ENCODE results near the gene IRX4.

IRX4 gene

DNA sequence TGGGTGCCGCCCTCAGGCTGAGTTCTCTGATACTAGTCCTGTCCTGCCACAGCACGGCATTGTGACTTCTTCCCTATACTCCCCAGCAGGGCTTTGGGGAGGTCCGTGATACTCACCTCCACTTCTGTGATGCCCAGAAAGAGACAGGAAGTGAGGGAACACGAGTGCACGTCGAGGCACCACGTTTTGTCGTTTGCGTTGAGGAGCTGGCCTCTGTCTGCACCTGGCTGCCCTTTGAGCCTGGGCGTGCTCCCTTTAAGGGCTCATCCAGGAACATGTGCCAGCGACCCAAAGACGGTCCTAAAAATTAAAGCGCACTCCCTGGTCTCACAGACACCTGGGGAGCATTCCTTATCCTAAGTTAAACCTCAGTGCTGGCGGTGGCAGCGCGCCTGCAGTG lies 8.7 kb upstream of the IRX4 start:
- DNase-seq (ENCODE audit: low read depth), result no peak

DNA sequence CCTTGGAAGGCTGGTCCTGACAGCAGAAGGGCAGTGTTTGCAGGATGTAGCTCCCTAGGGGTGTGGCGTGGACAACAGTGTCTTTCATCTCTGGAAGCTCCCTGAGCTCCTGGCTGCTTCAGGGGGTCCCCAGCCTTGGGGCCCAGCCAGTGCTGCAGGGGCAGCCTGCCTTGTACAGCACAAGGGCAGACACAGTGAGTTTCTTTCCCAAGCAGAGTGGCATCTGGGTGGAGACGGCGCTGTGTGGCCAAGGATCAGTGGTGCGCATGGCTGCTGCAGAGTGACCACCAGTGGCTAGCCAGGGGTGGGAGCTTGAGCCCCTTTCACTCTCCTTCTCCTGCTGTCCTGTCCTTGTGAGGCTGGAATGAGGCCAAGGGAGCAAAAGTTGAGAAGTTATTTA lies 7.6 kb upstream of the IRX4 start:
- DNase-seq (ENCODE audit: low read depth), result no peak

DNA sequence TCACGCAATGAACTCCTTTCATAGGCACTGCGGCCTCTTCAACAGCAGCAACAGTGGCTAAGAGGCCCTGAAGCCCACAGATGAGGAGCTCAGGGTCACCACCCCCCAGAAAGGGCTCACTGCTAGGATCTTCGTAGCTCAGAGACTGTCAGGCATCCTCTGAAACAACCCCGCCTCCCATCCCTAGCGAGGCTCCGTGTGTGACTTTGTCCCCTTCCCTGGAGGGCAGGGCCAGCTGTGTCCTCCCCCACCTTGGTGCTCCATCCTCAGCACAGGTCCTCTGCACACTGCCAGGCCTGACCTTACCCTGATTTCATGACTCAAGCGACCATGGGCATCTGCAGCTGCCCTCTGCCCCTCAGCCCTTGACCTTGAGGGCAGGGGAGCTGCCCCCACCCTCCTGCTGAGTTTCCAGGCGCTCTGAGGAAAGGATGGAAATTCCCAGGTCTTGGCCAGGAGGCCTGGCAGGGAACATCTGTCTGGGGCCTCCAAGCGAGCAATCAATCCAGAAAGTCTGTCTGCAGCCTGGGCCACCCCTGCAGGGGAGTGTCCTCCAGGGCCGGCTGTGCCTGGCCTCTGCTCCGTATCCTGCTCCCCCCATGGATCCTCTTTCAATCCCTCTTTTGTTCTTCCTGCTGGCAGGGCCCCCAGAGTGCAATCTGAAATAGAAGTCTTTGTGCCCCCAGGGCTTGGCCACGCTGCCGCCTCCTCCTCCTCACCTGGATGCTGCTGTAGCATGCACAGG lies 6.8 kb upstream of the IRX4 start:
- DNase-seq (ENCODE audit: low read depth), result no peak

DNA sequence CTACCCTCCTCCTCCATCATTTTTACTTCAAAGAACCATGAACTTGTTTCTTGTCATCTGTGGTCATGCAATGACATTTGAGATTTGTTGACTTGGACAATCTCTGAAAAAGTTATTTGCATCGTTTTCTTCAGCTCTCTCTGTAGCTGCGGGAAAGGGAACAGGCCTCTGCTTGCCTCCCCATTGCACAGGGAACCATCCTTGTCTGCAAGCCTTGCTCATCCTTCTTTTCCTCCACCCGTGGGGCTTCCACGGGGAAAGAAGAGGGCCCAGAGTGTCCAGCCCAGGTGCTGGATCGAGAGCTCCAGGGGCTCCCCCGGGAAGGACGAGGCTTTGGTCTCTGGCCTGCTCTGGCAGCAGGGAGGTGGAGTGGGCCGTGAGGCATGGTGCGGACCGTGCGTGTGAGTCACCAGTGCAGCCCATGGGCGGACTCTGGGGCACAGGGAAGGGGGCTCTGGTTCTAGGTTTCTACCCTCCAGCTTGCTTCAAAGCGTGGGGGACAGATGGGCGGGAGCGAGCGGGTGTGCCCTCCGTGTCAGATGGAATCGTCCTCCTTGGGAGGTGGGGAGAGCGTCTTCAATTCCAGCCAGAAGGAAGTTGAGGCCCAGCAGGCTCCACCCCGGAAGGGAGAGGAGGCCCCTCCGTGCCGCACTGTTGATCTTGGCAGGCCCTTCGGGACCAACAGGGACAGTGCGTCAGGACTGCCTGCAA lies 6.0 kb upstream of the IRX4 start:
- no peak for DNase-seq (ENCODE audit: low read depth)

DNA sequence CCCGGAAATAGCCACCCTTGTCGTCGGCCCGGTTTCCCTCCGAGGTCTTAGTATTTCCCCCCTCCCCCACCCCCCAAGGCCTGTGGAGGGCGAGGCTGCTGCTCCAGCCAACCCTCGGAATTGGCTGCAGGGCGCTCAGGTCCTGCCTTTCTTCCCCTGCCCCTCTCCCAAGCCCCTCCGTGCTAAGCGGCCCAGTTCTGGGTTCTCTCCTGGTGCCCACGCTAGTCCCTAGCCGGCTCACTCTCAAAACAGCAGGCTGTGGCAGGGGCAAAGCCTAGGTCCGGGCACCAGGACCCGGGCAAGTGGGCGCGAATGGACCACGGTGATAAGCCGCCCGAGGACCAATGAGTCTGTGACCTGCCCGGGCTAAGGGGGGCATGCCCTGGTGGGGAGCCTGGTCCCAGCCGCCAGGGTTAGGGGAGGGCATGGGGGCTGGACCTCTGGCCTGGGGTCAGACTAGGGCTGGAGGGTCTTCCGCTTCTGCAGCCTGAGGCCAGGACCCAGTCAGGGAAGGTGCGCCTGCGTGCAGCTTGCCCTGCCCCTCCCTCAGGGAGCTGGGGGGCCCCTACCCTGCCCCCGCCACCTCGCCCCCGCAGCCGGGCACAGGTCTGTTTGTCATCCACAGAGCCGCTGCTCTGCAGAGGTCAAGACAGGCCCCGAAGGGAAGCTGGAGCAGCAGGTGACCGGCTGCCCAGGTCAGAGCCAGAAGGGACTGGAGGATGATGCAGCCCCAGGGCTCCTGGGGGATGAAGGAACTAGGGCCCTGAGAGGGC lies 5.0 kb upstream of the IRX4 start:
- DNase-seq (ENCODE audit: low read depth), result no peak

DNA sequence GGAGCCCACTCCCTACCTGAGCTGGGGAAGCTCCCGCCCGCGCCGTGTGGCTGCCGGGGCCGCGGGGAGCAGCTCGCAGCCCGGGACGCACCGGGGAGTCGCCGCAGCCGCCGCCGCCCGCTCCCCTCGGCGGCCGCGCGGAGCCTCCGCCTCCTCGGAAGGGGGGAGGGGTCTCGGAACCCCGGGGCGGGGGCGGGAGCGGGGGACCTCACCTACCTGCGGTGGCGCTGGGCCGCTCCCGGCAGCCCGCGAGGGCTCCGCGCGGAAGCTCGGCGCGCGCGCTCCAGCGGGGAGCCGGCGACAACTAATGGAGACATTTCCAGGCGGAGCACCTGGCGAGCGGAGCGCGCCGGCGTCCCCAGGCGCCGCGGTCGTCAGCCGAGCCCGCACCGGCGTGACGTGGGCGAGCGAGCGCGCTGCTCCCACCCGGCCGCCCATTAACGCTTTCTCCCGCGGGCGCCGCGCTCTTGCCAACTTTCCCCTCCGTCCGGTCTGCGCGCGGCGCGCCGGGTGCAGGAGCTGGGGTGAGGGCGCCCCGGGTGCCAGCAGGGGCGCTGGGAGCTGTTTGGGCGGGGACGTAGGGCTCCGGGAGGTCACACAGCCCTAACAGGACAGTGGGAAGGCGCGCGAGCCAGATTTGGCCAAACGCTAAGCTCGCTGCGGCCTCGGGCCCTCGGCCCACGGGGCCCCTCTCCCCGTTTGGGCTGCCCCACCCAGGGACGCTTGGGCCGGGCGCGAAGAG lies 4.3 kb upstream of the IRX4 start:
- DNase-seq (ENCODE audit: low read depth), result no peak

DNA sequence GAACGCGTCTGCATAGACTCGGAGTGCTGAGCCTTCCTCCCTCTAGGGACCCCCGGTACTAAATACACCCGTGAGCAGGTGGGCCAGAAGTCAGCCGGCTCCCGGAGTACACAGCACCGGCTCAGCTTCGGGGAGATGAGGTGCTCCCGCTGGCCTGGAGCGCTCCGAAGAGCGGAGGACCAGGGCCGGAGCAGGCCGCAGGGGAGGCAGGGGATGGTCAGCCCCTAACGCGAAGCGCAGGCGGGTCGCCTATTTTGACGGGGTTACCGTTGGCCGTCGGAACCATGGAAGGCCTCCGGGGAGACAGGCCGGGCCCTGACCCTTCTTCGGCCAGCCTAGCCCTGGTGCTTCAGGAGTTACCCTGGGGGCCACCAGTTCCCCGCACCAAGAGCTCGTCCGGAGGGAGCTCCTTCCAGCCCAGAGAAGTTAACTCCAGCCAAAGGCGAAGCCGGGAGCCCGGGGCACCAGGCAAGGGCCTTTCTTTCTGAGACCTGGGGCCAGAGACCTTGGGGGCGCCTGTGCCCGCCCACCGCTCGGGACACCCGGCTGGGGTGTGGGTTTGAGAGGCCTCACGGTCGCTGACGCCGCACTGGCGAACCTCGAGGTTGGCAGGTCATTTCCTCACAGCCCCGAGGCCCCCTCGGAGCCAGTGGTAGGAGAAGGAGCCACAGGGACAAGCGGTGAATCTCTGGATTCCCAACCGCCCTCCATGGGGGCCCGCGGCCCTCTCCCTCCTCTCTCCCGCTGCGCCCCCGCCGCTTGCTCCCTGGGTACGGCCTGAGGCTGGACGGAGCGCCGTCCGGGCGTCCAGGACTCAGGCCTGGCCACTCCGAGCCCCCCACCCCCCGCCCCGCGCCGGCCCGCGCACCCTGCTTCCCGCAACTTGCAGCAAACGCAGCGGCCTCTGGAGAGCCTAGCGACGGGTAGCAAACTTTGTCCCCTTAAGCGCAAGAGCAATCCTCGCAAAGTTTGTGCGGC lies 3.4 kb upstream of the IRX4 start:
- no peak for DNase-seq (ENCODE audit: low read depth)

DNA sequence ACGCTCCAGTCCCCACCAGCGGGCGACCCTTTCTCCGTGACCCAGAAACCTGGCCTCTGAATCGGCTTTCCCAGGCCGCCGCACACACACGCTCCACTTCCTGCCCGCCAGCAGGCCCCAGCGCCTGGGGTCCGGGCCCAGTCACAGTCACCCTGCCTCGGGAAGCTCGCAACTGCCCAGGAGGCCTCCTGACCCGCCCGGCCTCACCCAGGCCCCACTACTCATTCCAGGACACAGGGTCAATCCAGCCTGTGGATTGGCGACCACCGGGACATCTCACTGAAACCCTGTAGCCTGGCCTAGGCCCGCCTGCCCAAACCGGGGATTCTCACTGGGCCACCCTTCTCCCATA lies 2.7 kb upstream of the IRX4 start:
- no peak for DNase-seq (ENCODE audit: low read depth)

DNA sequence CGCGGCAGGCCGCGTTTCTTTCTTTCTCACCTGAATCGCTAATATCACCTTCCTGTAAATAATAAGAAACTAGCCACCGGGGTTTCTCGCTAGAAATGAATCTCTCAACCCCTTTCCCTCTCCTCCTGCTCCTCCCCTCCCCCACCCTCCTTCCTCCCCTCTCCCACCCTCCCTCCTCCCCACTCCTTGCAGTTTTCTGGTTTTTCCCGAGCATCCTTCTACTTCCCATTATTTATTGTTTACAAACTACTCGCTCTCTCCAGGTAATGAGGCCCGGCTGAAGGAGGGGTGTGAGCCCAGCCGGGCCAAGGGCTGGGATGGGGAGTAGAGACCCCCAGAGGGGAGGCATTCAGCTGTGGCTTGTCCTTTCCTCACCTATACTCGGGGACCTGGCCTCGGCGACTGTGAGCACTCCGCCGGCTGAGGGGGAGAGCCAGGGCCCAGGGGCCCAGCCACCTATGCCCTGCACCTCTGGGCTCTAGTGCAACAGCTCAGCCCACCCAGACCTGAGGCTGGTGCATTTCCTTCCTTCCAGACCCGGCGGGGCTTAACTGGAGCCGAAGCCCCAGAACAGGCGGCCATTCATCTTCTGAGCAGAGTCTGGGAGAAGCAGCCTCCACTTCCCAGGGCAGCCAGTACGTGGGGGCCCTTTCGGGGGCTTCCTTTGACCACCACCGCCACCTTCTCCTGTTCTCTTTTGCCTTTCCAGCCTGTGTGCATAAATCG lies 2.1 kb upstream of the IRX4 start:
- DNase-seq (ENCODE audit: low read depth), result no peak

DNA sequence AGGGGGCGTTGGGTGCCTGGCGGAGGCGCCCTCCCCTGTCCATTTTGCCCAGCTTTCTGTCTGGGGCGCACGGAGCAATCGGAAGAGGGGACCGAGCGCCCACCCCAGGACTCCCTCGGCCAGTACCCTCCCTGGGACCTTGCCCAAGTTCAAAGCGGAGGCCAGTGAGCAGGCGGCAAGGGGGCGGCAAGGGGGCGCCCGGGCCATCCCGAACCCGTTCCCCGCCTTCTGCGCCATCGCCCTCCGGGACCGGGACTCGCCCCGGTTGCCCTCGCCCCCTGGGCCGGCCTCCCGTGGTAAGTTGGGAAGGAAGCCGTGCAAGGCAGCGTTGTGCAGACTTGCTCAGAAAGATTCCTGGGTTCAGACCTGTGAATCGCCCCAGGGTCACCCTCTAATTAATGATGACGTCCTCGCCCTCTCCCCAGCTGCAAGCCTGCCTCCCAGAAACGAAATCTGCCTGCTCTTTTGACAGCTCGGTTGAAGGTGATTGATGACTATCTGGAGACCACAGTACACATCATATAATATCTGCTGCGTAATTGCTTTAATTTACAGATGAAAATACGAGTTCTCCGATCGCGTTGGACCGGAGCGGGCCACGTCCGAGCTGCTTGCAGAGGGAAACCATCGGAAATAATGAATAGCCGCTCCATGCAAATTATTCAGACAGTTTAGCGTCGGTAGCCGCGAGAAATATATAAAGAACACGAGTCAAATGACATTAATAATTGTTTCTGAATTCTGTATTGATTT lies 1.4 kb upstream of the IRX4 start:
- no peak for DNase-seq (ENCODE audit: low read depth)

DNA sequence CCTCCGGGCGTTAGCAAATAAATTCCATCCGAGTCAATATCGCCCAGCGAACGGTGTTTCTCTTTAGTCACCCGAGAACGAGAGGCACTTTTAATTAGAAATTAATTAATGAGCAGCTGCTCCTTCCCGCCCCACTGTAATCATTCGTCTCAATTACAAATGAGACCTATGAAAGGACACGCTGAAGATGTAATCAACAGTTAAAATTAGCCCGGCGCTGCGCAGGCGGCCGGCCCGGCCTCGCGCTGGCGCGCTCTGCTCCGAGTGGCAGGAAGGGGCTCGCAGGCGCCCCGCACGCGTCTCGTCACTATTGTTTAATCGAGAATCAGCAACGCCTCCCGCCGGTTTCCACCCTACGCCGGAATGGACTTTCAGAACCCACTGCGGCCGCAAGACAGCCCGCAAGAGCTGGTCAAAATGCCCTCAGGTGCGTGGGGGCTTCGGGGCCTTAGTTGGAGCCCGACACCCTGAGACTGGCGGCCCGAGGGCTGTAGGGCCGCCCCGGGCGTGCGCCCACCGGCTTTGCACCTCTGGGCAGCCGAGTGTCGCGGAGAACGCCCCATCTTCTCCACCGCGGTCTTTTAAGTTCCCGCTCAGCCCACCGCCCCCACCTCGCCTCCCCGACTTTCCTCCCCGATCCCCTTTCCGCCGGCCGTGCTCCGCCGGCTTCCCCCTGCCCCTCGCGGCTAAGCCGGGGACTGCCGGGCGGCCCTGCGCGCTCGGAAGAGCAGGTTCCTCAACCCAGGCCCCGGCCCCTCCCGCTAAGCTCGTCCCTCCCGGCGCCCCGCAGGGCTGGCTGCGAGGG lies 597 bp upstream of the IRX4 start:
- DNase-seq (ENCODE audit: low read depth), result no peak

DNA sequence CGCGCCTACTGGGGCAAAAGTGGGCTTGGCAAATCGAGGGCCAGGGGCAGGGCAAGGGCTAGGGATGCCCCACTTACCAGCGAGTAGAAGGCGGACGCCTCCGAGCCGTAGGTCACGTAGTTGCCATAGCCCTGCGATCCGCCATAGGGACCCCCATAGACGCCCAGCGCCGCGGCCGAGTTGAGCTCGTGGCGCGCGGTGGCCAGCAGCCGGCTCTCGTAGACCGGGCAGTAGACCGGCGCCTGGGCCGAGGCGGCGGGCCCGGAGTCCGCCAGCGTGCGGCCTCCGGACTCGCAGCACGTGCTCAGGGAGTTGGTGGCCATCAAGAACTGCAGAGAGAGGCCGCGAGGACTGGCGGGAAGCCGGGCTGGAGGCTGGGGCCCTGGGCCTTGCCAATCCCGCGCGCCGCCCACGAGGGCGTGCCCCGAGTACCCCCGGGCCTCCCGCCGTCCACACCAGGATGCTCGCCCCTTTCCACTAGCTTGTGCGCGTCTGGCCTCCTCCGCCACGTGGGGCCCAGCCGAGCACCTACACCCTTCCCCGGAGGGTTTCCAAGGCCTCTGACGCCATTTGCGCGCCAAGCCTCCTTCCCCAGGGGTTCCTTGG lies 891 bp downstream of the IRX4 start:
- DNase-seq (ENCODE audit: low read depth), result no peak

DNA sequence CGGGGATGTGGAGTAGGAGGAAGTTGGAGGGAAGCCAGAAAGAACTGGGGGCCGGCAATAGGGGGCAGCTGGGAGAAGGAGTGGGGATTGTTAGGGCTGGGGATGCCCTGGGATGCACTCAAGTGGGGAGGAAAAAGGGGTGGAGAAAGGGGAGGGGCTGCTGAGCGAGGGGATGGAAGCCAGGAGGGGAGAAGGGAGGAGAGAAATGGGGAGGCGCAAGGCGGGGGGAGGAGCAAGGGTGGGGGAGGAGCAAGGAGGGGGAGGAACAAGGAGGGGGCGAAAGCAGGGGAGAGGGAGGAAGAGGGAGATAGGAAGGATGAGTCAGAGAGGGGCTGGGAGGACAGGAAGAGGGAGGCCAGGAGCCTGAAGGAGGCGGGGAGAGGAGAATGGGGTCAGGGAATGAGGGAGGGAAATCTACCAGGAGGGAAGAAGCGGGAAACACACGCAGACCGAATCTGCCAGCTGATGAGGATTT lies 1.6 kb downstream of the IRX4 start:
- no peak for DNase-seq (ENCODE audit: low read depth)

DNA sequence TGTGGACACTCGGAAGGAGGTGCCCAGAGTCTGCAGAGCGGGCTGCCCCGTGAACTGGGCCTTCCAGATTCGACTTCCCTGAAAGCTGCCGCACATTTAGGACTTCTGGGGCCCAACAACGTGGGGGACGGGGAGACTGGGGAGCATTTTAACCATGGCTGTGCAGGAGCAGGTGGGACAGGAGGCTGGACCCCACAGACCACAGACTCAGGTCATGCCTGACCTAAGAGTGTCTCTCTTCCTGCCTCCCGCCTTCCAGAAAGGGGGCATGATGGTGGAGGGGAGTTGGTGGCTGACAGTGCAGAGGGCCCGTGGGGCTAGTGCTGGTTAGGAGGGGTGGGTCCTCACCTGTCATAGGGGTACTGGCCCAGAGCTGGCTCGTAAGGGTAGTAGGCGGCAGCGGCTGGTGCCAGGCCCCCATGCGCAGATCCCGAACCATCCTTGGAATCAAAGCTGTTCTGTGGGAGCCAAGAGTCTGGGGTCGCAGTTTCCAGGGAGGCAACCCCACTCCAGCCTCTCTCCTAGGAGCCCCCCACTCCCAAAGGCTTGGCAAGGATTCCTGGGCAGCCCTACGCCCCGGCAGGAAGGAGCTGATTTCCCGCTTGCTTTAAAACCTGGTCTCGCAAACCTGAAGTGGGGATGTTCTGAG lies 2.2 kb downstream of the IRX4 start:
- DNase-seq (ENCODE audit: low read depth), result no peak

DNA sequence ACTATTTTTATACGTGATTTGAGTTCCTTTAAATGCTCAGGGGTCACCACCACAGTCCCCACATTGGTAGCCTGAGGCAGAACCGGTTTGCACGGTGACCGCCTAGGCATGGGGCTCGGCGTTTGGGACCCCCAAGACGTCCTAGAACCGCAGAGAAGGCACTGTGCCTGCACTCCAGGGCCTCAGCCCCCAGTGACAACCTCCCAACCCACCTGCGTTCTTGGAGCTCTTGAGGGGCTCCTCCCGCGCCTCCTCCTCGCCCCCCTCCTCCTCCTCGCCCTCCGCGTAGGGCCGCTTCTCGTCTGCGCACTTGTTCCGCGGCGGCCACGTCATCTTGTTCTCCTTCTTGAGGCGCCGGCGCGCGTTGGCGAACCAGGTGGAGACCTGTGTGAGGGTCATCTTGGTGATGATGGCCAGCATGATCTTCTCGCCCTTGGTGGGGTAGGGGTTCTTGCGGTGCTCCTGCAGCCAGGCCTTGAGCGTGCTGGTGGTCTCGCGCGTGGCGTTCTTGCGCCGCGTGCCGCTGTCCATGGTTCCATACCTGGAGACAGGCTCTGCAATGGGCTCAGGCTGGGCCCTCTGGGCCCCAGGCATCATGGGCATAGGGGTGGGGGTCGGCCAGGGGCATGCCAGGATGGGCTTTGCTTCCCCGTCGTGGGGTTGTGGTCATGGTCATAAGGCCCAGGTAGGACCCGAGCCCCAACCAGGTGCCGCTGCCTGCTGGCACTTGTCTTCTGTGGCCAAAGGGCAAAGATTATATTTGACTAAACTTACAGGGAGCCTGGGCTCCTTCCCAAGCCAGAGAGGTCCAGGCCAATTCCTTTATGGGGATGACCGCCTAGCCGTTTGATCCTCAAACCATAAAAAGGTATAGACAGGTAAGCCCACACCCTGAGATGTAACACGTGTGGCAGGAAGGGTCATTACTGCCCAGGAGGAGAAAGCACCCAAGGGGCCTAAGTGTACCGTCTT lies 3.1 kb downstream of the IRX4 start:
- DNase-seq (ENCODE audit: low read depth), result no peak

DNA sequence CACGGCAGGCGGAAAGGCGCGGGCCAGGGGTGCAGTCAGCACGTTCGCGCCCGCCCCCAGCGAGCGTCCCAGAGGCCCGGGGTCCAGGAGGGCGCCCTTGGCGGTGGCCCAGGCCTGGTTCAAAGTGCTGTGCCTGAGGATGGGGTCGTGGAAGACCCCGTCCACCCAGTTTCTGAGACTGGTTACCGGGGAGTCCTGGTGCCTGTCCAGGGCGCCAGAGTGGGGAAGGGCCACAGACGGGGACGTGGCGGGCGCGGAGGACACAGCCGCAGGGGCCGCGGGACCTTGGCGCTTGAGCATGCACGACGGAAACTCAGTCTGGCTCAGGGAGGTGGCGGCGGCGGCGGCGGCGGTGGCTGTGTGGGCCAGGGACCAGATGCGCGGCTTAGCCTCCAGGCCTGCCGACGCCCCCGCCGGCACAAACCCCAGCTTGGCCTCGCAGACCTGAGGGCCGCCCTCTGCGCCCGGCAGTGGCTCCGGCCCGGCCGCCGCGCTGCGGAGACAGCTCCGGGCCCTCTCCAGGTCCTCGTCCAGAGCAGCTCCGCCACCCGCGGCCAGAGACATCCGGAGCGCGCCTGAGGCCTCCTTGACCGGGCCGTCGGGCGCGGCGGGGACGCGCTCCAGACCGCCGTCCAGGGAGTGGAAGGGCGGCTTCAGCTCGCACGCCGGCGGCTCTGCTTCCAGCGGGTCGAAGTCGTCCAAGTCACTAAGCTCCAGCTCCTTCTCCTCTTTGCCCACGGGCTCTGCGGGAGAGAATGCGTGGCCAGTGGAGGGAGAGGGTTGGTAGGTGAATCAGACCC lies 4.5 kb downstream of the IRX4 start:
- no peak for DNase-seq (ENCODE audit: low read depth)
